ENCODE measurements around the gene PTX4.

PTX4 gene

DNA sequence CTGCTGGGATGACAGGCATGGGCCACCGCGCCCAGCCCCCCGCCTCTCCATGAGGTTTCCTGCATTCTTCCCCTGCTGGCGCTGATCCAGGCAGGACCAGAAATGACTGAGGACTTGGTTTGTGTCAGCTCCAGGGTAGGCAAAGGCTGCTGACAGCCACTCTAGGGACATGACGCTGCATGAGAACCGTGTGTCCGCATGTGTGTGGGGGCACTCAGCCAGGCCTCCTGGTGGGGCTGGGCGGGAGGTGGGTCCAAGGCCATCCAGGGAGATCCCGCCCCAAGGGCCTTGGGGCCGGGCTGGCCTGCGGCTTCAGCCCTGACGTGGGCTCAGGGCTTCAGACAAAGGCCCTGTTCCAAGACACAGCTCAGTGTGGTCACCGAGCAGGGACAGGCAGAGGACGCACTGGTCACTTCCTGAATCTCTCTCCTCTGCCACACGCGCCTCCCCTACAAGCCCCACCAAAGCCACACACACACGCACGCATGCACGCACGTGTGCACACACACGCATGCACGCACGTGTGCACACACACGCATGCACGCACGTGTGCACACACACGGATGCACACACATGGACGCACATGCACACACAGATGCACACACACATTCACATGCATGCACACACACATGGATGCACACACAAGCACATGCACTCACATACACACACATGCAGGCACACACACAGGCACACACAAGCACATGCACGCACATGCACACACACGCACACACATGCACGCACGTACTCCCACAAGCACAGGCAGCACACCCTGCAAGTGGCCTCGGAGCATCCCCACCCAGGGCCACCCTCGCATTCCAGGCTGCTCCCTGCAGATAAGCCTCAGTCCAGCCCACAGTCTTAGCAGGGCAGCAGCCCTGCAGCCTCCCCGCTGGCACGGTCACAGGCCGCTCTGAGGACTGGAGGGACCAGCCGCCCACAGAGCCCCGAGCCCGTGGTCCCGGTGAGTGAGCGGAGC is 39.4 kb upstream of the PTX4 start:
- Mint-ChIP-seq H3K9me3 (no peaks in the 10 kb centered on the region), H3K4me1 (no peaks in the 10 kb centered on the region), H3K36me3 (no peaks in the 10 kb centered on the region), H3K4me3 (no peak overlapping the region), H3K27me3 (no peaks in the 10 kb centered on the region), H3K27ac (no peak overlapping the region)
- ATAC-seq: no peak

DNA sequence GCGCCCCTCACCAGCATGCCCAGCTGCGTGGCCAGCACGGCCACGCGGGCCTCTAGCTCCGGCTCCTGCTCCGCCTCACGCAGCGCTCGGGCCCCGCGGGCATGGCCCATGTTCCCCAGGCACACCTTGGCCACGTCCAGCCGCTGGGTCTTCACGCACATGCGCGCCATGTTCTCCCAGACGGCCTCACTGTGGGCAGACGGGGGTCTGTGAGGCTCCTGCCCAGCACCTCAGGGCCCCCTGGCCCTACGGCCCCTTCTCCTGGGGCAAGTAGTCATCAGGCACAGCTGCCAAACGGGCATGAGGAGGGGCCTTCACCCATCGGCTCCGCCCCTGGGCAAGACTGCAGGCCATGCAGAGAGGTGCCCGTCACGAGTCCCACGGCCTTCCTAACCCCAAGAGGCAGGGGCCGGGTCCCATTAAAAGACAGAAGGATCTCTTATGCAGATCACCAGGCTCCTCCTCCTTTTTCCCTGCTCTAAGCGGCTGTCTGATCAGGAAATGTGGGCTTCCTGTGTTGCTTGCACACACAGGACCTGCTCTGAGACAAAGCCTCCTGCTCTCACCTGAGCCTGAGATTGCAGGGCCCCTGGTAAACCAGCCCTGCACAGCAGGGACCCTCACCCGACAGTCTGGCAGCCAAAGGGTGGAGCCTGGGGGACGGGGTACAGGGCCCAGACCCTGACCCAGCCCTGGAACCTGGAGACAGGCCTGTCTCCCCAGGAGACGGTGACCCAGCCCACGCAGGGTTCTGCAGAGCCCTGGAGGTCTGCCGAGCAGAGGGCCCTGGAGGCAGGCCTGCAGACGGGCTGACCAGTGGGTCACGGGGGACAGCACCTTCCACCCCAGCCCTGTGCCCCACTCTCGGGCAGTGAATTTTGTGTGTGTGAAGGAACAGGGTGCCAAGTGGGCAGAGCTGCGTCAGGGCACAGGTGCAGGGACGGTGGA is 38.1 kb upstream of the PTX4 start:
- Mint-ChIP-seq H3K9me3 (no peaks in the 10 kb centered on the region), H3K4me1 (no peaks in the 10 kb centered on the region), H3K27ac (no peak overlapping the region), H3K27me3 (no peaks in the 10 kb centered on the region), H3K36me3 (no peaks in the 10 kb centered on the region), H3K4me3 (no peak overlapping the region)
- no peak for ATAC-seq

DNA sequence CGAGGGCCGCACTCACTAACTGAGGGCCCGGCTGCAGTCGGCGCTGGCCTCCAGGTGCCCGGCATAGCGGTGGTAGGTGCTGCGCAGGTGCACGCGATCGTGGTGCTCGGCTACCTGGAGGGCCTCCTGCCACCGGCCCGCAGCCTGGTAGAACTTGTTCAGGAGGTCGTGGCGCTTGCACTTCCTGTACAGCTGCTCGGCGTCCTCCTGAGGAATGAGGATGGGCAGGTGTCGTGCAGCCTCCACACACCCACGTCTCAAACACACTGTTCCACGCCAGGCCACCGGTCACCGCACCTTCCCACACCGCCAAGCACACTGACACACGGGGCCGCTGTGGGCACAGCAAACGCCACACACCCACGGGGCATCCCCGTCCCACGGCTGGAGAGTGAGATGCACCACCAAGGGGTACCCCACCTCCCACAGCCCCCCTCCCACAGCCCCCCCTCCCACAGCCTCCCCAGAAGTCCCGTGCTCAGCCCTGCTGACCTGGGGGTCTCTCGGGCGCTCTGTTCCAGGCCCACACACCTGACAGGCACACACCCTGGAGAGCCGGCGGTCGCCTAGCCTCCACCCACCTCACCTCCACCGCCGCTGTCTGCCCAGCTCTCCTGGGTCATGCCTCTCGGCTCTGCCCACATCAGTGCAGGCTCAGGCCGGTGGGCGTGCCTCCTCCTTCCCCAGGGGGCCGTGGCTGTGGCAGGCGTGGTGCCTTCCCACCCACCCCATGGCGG is 37.3 kb upstream of the PTX4 start:
- ATAC-seq: peak; percentile 17
- Mint-ChIP-seq H3K36me3 (no peaks in the 10 kb centered on the region), H3K4me3 (no peak overlapping the region), H3K27ac (no peak overlapping the region), H3K27me3 (no peaks in the 10 kb centered on the region), H3K9me3 (no peaks in the 10 kb centered on the region), H3K4me1 (no peaks in the 10 kb centered on the region)

DNA sequence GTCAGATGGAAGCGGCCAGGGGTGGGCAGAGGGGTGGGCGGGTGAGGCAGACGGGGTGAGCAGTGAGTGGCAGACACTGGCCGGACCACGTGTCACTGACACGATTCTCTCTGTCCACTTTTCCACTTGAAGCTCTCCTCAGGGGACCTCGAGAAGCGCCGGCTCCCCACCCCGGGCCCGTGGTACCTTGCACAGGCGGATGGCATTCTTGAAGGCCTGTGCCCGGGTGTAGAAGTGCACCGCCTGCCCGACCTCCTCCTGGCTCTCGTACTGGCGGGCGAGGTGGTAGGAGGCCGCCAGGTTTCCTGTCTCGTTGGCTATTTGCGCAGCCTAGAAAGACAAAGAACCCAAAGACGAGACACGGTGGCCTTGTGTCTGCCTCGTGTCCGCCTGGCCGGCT is 35.6 kb upstream of the PTX4 start:
- Mint-ChIP-seq H3K27me3 (no peaks in the 10 kb centered on the region), H3K27ac (no peak overlapping the region), H3K4me1 (no peaks in the 10 kb centered on the region), H3K36me3 (no peaks in the 10 kb centered on the region), H3K4me3 (no peak overlapping the region), H3K9me3 (no peaks in the 10 kb centered on the region)
- no peak for ATAC-seq

DNA sequence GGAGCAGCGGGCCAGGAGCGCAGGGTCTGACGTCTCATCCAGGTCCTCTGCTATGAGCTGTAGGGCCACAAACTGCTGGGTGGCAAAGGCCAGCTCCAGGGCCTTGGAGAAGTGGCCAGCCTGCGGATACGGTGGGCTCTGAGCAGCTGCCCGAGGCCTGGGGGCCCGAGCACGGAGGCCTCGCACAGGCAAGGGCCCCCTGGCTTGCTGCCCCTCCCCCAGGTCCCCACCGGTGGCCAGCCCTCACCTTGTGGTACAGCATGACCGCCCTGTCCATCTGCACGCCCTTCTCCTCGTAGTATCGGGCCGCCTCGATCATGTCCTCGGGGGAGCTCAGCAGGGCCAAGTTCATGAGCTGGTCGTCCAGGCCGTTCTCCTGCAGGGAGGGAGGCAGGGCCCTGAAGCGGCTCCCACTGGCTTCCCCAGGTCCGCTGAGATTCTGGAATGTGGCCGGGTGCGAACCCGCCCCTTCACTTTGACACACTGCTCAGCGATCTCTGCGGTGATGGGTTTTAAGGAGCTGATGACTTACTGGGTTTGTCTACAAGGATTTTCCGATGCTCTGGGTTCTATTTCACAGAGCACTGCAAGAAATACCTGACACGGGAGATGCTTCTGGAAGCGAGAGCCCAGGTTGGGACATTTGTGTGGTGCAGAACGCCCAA is 35.0 kb upstream of the PTX4 start:
- Mint-ChIP-seq H3K36me3 (no peaks in the 10 kb centered on the region), H3K27ac (no peak overlapping the region), H3K9me3 (no peaks in the 10 kb centered on the region), H3K4me3 (no peak overlapping the region), H3K4me1 (no peaks in the 10 kb centered on the region), H3K27me3 (no peaks in the 10 kb centered on the region)
- ATAC-seq: no peak

DNA sequence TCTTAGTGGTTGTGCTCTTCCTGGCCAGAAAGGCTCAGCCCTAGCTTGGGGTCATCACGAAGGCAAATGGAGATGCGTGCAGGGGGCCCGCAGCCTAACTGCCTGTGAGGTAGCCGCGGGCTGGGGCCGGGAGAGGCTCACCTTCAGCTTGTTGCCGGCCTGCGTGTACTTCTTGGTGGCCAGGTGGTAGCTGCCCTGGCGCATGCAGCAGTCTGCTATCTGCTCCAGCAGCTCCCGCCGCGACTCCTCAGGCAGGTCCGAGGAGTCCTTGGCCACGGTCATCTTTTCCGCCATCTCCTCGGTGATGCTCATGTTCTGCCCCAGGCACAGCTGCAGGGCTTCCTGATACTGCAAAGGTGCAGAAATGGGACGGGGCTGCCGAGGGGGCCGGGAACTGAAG is 31.7 kb upstream of the PTX4 start:
- no peaks in the 10 kb centered on the region for H3K4me1 Mint-ChIP-seq
- H3K4me3 Mint-ChIP-seq: no peak overlapping the region
- no peak for ATAC-seq
- no peaks in the 10 kb centered on the region for H3K27me3 Mint-ChIP-seq
- H3K9me3 Mint-ChIP-seq: no peaks in the 10 kb centered on the region
- no peak overlapping the region for H3K27ac Mint-ChIP-seq
- H3K36me3 Mint-ChIP-seq: no peaks in the 10 kb centered on the region

DNA sequence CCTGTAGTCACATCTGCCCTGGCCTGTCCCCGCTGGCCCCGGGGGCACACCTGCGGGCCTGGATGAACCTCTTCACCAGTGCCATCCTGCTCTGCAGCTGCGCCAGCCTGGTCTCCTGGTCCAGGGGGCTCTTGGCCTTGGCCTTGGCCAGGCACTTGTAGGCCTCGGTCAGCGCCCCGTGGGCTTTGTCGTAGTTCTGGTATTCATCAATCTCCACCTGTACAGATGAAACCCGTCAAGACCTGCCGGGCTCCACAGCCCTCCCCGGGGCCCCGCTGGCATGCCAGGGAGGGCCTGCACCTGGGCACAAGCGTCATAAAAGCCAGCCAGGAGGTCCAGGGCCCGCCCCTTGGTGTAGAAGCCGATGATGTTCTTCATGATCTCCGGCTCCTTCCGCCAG is 31.1 kb upstream of the PTX4 start:
- no peaks in the 10 kb centered on the region for H3K9me3 Mint-ChIP-seq
- H3K27ac Mint-ChIP-seq: no peak overlapping the region

DNA sequence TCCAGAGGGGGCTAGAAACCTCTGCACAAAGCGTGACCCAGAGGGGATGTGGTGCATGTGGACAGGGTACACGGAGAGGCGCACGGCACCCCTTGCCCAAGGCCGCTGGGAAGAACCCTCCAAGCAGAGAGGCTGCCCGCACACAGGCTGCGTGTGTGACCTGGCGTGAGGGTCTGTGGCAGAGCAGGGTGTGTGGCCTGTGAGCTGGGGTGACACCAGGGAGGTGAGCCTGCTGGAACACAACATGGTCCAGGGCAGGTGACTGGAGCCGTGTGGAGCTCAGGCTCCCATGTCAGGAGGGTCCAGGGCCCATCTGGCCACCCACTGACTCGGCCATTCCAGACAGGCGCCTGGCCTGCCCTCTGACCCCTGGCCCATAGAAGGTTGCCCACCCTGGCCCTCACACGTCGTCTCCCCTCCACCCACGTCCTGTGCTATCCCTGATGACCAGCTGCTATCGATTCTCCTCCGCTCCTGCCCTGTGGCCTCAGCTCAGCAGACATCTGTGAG is 29.9 kb upstream of the PTX4 start:
- H3K9me3 Mint-ChIP-seq: no peaks in the 10 kb centered on the region
- no peak overlapping the region for H3K4me3 Mint-ChIP-seq
- no peak overlapping the region for H3K27ac Mint-ChIP-seq
- H3K4me1 Mint-ChIP-seq: no peaks in the 10 kb centered on the region
- no peaks in the 10 kb centered on the region for H3K27me3 Mint-ChIP-seq
- H3K36me3 Mint-ChIP-seq: peaks cover 7% of the 10 kb centered on the region
- peak; percentile 38 for ATAC-seq

More for the DNA sequence above, 31.1 kb upstream of the PTX4 start:
- Mint-ChIP-seq H3K36me3 (peaks cover 4% of the 10 kb centered on the region), H3K27me3 (no peaks in the 10 kb centered on the region), H3K4me1 (no peaks in the 10 kb centered on the region), H3K4me3 (no peak overlapping the region)
- no peak for ATAC-seq

DNA sequence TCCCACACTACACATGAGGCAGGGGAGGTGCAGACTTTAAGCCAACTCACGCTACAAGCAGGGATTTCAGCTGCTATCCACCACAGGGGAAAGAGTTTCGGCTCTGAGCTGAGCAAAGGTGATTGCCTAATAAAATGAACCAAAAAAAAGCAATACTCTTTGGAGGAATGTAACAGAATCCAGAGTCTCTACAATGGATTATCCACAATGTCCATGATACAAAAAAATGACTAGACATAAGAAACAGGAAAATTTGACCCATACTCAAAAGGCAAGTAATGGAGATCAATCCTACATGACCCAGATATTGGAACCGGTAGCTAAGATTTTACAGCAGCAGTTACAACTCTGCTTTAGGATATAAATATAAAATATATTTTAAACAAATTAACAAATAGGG is 25.8 kb upstream of the PTX4 start:
- no peak for ATAC-seq
- Mint-ChIP-seq H3K27me3 (no peaks in the 10 kb centered on the region), H3K9me3 (no peaks in the 10 kb centered on the region), H3K36me3 (peaks cover 41% of the 10 kb centered on the region), H3K4me3 (no peak overlapping the region), H3K27ac (no peak overlapping the region), H3K4me1 (no peaks in the 10 kb centered on the region)

DNA sequence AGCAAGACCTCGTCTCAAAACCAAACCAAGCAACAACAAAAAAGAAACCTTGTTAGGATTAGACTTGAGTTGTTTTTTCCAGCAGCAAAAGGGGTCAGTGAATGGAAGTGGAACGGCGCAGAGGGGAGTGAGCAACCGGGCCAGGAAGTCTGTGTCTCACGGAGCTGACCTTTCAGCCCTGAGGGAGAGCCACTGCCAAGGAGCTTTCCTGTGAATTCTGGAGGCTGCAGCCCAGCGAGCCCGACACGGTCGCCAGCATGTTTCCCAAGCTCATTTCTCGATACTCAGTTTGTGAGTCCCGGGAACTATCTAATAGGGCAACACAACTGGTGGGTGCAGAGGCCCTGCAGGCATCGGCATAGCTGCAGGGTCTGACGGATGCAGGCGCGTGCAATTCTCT is 24.0 kb upstream of the PTX4 start:
- H3K36me3 Mint-ChIP-seq: peaks cover 42% of the 10 kb centered on the region
- ATAC-seq: no peak
- H3K4me3 Mint-ChIP-seq: no peak overlapping the region
- H3K27me3 Mint-ChIP-seq: no peaks in the 10 kb centered on the region
- H3K4me1 Mint-ChIP-seq: no peaks in the 10 kb centered on the region
- no peaks in the 10 kb centered on the region for H3K9me3 Mint-ChIP-seq
- H3K27ac Mint-ChIP-seq: no peak overlapping the region

DNA sequence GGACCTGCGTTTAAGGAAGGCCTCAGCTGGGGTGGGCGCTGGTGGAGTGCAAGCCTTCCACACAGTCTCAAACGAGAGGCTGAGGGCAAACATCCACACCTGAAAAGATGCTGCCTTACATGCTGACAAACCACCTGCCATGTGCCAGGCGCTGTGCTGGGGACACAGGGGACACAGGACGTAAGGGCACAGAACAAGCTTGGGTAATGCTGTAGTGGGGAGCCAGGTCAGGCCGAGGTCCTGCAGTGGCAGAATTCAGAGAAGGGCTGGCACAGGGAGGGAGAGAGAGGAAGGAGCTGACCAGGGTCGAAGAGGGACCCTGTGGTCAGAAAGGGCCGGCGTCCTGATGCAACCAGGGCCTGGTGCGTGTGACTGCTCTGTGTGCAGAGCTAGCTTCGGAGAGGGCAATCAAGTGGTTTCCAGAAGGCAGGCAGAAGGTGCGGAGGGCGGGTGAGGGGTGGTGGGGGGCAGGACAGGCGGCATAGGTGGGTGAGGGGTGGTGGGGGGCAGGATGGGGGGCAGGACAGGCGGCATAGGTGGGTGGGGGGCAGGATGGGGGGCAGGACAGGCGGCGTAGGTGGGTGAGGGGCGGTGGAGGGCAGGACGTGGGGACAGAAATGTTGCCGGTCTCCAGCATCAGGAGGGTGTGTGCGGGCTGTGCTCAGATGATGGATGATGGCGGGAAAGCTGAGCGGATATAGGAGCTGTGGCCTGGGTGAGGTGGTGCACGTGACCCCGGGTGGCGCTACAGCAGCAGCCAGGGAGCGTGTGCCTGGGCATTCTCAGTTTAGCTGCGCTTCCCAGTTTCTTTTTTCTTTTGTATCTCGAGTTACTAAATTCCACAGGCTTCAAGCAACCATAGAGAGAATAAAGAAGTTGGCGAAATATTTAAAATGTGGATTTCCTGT is 23.2 kb upstream of the PTX4 start:
- H3K27me3 Mint-ChIP-seq: no peaks in the 10 kb centered on the region
- H3K9me3 Mint-ChIP-seq: no peaks in the 10 kb centered on the region
- peaks cover 49% of the 10 kb centered on the region for H3K36me3 Mint-ChIP-seq
- H3K4me3 Mint-ChIP-seq: no peak overlapping the region
- H3K4me1 Mint-ChIP-seq: no peaks in the 10 kb centered on the region
- no peak for ATAC-seq
- H3K27ac Mint-ChIP-seq: no peak overlapping the region

DNA sequence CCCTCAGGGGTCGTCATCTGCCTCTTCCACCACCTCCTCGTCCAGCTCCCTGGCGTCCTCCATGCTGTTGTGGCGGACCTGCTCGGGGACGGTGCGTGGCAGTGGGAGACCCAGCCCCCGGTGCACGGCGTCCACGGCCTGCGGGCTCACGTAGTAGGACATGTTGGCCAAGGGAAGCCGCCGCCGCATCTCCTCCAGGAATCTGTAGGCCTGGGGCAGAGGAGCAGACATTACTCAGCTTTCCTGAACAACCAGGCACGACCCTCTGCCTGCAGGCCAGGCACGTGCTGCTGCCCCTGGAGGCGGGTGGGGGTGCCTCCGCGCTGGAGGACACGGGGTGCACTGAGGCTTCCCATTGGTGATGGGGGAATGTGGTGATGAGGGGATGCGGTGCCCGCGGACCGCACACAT is 22.2 kb upstream of the PTX4 start:
- Mint-ChIP-seq H3K27ac (no peak overlapping the region), H3K4me3 (no peak overlapping the region), H3K9me3 (no peaks in the 10 kb centered on the region), H3K4me1 (no peaks in the 10 kb centered on the region), H3K27me3 (no peaks in the 10 kb centered on the region), H3K36me3 (peaks cover 54% of the 10 kb centered on the region)
- no peak for ATAC-seq

DNA sequence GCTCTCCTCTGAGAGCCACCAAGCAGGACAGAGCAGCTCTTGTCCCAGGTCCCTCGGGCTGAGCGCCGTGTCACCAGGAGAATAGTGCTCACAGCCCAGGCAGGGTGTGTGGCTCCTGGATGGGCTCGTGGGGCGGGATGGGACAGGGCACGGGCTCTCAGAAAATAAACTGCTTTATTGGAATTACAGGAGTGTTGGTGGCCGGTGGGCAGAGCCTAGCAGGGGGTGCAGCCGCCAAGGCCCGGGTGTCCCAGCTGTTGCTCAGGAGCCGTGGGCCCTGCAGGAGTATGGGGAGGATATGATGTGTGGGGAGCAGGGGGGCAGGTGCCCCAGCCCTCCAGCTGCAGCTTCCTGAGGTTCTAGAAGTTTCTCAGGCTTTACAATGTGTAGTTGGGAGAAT is 21.5 kb upstream of the PTX4 start:
- Mint-ChIP-seq H3K27ac (no peak overlapping the region), H3K36me3 (peaks cover 54% of the 10 kb centered on the region), H3K4me1 (no peaks in the 10 kb centered on the region), H3K27me3 (no peaks in the 10 kb centered on the region), H3K4me3 (no peak overlapping the region), H3K9me3 (no peaks in the 10 kb centered on the region)
- no peak for ATAC-seq

Measured in stimulated activated memory B cell treated with anti-CD40 and anti-IgM and Interleukin-4, amounts not matched to agents 10 μg/mL and 1 μg/mL and 100 μg/mL, for 72 hours (primary cell).